ENCODE measurements around the gene ZNF677. TPM values are rescaled to one million over a fixed set of nuclear protein-coding genes. Genes with fewer than 3 reads are reported as not detected.
"Not testable (repeated sequence)": the region's sequence is repeated elsewhere in the genome, so short reads cannot be mapped to it uniquely, and the experiment has no call there.

Gene ZNF677
- total and polyA plus RNA-seq, 9 of the 15 experiments (the other 6 are each of a cell fraction or from before 2014, with no cell fraction given) = 1.5 to 2.3 (median 1.8) TPM

DNA sequence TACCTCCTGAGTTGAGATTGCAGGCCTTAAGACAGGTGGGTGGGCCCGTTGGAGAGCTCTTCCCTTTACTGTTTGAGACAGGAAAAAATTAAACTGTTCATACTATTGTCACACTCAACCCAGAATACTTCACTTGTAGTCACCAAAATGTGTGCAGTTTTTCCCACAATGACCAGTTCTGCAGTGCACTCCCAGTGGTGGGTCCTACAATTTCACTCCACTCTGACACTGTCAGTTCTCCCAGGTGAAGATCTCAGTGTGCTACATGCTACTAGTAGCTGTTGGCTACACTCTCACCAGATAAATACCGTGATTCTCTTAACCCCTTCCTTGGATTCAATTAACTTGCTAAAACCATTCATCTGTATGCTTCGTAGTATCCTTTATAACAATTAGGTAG, 64.4 kb downstream of the ZNF677 start:
- intact Hi-C loops (cut with micrococcal nuclease) = no loop called here
- H3K4me3 ChIP-seq = no peak overlapping the region
- H4K20me1 ChIP-seq (replicated peaks; ENCODE audit: control insufficient read depth, insufficient read depth, low read length) = no peaks in the 10 kb centered on the region
- peak; percentile 69; the same call in 1 of the 2 replicates for TF ChIP-seq ZNF75A (CRISPR knock-in tag; IDR thresholded peaks at IDR 0.05)
- TF ChIP-seq CSDE1 (IDR thresholded peaks at IDR 0.05) = no peak
- peaks cover 0 to 8% of the 10 kb centered on the region in 2 experiments; a peak in 3 of 5 replicates for H3K4me1 ChIP-seq (replicated peaks in 1 of 2; ENCODE audit: control insufficient read depth in 2 of 2, insufficient read depth in 2 of 2, low read length in 2 of 2)
- ChIA-PET CTCF (ENCODE audit: low intra/inter-chr PET ratio) (no interaction called here), POLR2A (interaction anchor here (0.6 to 1.1 kb wide), 2 partner anchors 9 to 291 kb away, joined by 3 read pairs; no protein-coding TSS in a partner anchor)
- H3K27me3 ChIP-seq (ENCODE audit: control insufficient read depth in 2 of 2, insufficient read depth in 2 of 2, low read length in 2 of 2) = no peaks in the 10 kb centered on the region
- no peak for FAIRE-seq
- H3K9ac ChIP-seq (ENCODE audit: insufficient read depth in 1 of 2, low read depth in 2 of 2, low read length in 2 of 2) = no peak overlapping the region
- 48% methylated on average over 3 of the region's 3 CpGs for WGBS (ENCODE audit: insufficient coverage, low coverage, missing lambda C conversion rate)
- no peak for ATAC-seq
- H2AFZ ChIP-seq (ENCODE audit: low read depth, low read length) = no peak overlapping the region
- peaks cover 3% of the 10 kb centered on the region; the same call in 1 of the 3 replicates for H3K79me2 ChIP-seq (ENCODE audit: control insufficient read depth, insufficient read depth, low read length)
- no peak overlapping the region for H3K27ac ChIP-seq (ENCODE audit: extremely low read depth, low read depth, low read length)
- H3K4me2 ChIP-seq (ENCODE audit: insufficient read depth, low read length) = no peak overlapping the region
- in situ Hi-C loops (cut with MboI) = loop anchor here (10.0 kb wide), 1 partner anchor 555 kb away; no protein-coding TSS in a partner anchor
- H3K9me1 ChIP-seq (ENCODE audit: control insufficient read depth, insufficient read depth, low read length) = no peaks in the 10 kb centered on the region
- peaks cover 7% of the 10 kb centered on the region for H3K9me3 ChIP-seq (replicated peaks; ENCODE audit: control insufficient read depth, insufficient read depth, low read depth, low read length)
- no peak for DNase-seq (ENCODE audit: extremely low read depth in 1 of 4, low spot score in 3 of 4)
- BruUV-seq (replicated peaks) = no TSS peak
- H3K36me3 ChIP-seq (ENCODE audit: control insufficient read depth, insufficient read depth, low read length) = peaks cover 11% of the 10 kb centered on the region; the same call in 2 of the 3 replicates

DNA sequence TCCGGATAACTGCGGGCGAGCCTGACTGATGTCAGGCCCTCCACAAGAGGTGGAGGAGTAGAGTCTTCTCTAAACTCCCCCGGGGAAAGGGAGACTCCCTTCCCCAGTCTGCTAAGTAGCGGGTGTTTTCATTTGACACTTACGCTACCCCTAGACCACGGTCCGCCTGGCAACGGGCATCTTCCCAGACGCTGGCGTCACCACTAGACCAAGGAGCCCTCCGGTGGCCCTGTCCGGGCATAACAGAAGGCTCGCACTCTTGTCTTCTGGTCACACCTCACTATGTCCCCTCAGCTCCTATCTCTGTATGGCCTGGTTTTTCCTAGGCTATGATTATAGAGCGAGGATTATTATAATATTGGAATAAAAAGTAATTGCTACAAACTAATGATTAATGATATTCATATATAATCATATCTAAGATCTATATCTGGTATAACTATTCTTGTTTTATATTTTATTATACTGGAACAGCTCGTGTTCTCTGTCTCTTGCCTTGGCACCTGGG, 64.9 kb downstream of the ZNF677 start:
- H4K20me1 ChIP-seq (replicated peaks; ENCODE audit: control insufficient read depth, insufficient read depth, low read length); CTCF ChIA-PET (ENCODE audit: low intra/inter-chr PET ratio); FAIRE-seq; H3K9me3 ChIP-seq (replicated peaks; ENCODE audit: control insufficient read depth, insufficient read depth, low read depth, low read length); ATAC-seq; H3K4me1 ChIP-seq (replicated peaks in 1 of 2; ENCODE audit: control insufficient read depth in 2 of 2, insufficient read depth in 2 of 2, low read length in 2 of 2); H3K27me3 ChIP-seq (ENCODE audit: control insufficient read depth in 2 of 2, insufficient read depth in 2 of 2, low read length in 2 of 2); DNase-seq (ENCODE audit: extremely low read depth in 1 of 4, low spot score in 3 of 4); intact Hi-C loops (cut with micrococcal nuclease); H3K4me3 ChIP-seq; H3K9ac ChIP-seq (ENCODE audit: insufficient read depth in 1 of 2, low read depth in 2 of 2, low read length in 2 of 2); H3K27ac ChIP-seq (ENCODE audit: extremely low read depth, low read depth, low read length); BruUV-seq (replicated peaks); H2AFZ ChIP-seq (ENCODE audit: low read depth, low read length); H3K79me2 ChIP-seq (ENCODE audit: control insufficient read depth, insufficient read depth, low read length); H3K4me2 ChIP-seq (ENCODE audit: insufficient read depth, low read length); H3K9me1 ChIP-seq (ENCODE audit: control insufficient read depth, insufficient read depth, low read length): not testable (repeated sequence)
- in situ Hi-C loops (cut with MboI) = loop anchor here (10.0 kb wide), 1 partner anchor 555 kb away; no protein-coding TSS in a partner anchor
- H3K36me3 ChIP-seq (ENCODE audit: control insufficient read depth, insufficient read depth, low read length) = peaks cover 11% of the 10 kb centered on the region; the same call in 2 of the 3 replicates
- WGBS (ENCODE audit: insufficient coverage, low coverage, missing lambda C conversion rate) = 77% methylated on average over 9 of the region's 16 CpGs
- POLR2A ChIA-PET = interaction anchor here (0.6 to 1.1 kb wide), 2 partner anchors 8 to 290 kb away, joined by 3 read pairs; no protein-coding TSS in a partner anchor

Other genes with a start within 250 kb of the ZNF677 start
Only the 7 nearest of the 13 such genes appear.
- gene ZNF415, start 122.0 kb downstream of the ZNF677 start, total RNA-seq (2014; rRNA removed) = 0.16 TPM in 1 of 2 replicates, not detected in the other
- 0.10 and 0.18 TPM in 2 replicates for gene ZNF415, start 122.0 kb downstream of the ZNF677 start, total RNA-seq (2014; rRNA removed; fragmentation: Illumina TruSeq; extraction: Trizol)
- 0.14 and 0.30 TPM in 2 replicates for gene ZNF415, start 122.0 kb downstream of the ZNF677 start, total RNA-seq (2015; rRNA removed; fragmentation: Illumina TruSeq; extraction: Trizol)
- 0.44 and 0.45 TPM in 2 replicates for gene ZNF415, start 122.0 kb downstream of the ZNF677 start, total RNA-seq (2021)
- gene ZNF415, start 122.0 kb downstream of the ZNF677 start, polyA plus RNA-seq (2011; rRNA removed) = 0.14 and 0.34 TPM in 2 replicates
- gene ZNF415, start 122.0 kb downstream of the ZNF677 start, polyA plus RNA-seq (2014; fragmentation: Illumina TruSeq; extraction: Trizol) = 0.11 and 0.12 TPM in 2 replicates
- under 1 TPM in 1 of 2 experiments, not detected in 1; 0.06 TPM for gene ZNF415, start 122.0 kb downstream of the ZNF677 start, polyA plus RNA-seq (2014; fragmentation: Nextera tagmentation; extraction: Ambion mirVana)
- gene ZNF415, start 122.0 kb downstream of the ZNF677 start, polyA plus RNA-seq (2014; rRNA removed) = 0.82 TPM in 1 of 2 replicates, not detected in the other
- gene ZNF347, start 95.8 kb downstream of the ZNF677 start, total RNA-seq (2014; rRNA removed) = 3.8 and 5.0 TPM in 2 replicates
- 14.6 and 15.7 TPM in 2 replicates for gene ZNF347, start 95.8 kb downstream of the ZNF677 start, total RNA-seq (2014; rRNA removed; fragmentation: Illumina TruSeq; extraction: Trizol)
- 9.1 TPM in 2 replicates for gene ZNF347, start 95.8 kb downstream of the ZNF677 start, total RNA-seq (2015; rRNA removed; fragmentation: Illumina TruSeq; extraction: Trizol)
- gene ZNF347, start 95.8 kb downstream of the ZNF677 start, total RNA-seq (2021) = 7.4 and 8.8 TPM in 2 replicates
- 4.6 and 9.2 TPM in 2 replicates for gene ZNF347, start 95.8 kb downstream of the ZNF677 start, polyA plus RNA-seq (2011; rRNA removed)
- gene ZNF347, start 95.8 kb downstream of the ZNF677 start, polyA plus RNA-seq (2014; fragmentation: Illumina TruSeq; extraction: Trizol) = 6.6 and 7.1 TPM in 2 replicates
- 1 to 10 TPM; 3.5 to 5.2 TPM for gene ZNF347, start 95.8 kb downstream of the ZNF677 start, polyA plus RNA-seq (2014; fragmentation: Nextera tagmentation; extraction: Ambion mirVana)
- 5.3 and 5.5 TPM in 2 replicates for gene ZNF347, start 95.8 kb downstream of the ZNF677 start, polyA plus RNA-seq (2014; rRNA removed)
- gene ZNF665, start 61.5 kb downstream of the ZNF677 start, total RNA-seq (2014; rRNA removed) = 1.4 and 1.9 TPM in 2 replicates
- 4.3 and 4.9 TPM in 2 replicates for gene ZNF665, start 61.5 kb downstream of the ZNF677 start, total RNA-seq (2014; rRNA removed; fragmentation: Illumina TruSeq; extraction: Trizol)
- gene ZNF665, start 61.5 kb downstream of the ZNF677 start, total RNA-seq (2015; rRNA removed; fragmentation: Illumina TruSeq; extraction: Trizol) = 2.4 and 2.6 TPM in 2 replicates
- gene ZNF665, start 61.5 kb downstream of the ZNF677 start, total RNA-seq (2021) = 1.9 and 2.2 TPM in 2 replicates
- gene ZNF665, start 61.5 kb downstream of the ZNF677 start, polyA plus RNA-seq (2011; rRNA removed) = 5.3 and 7.6 TPM in 2 replicates
- gene ZNF665, start 61.5 kb downstream of the ZNF677 start, polyA plus RNA-seq (2014; fragmentation: Illumina TruSeq; extraction: Trizol) = 4.3 and 6.2 TPM in 2 replicates
- 1 to 10 TPM; 2.8 to 3.6 TPM for gene ZNF665, start 61.5 kb downstream of the ZNF677 start, polyA plus RNA-seq (2014; fragmentation: Nextera tagmentation; extraction: Ambion mirVana)
- 1.8 and 2.1 TPM in 2 replicates for gene ZNF665, start 61.5 kb downstream of the ZNF677 start, polyA plus RNA-seq (2014; rRNA removed)
- gene VN1R2, start 3.4 kb upstream of the ZNF677 start, total RNA-seq (2014; rRNA removed) = not detected in 2 replicates
- not detected in 2 replicates for gene VN1R2, start 3.4 kb upstream of the ZNF677 start, total RNA-seq (2014; rRNA removed; fragmentation: Illumina TruSeq; extraction: Trizol)
- gene VN1R2, start 3.4 kb upstream of the ZNF677 start, total RNA-seq (2015; rRNA removed; fragmentation: Illumina TruSeq; extraction: Trizol) = not detected in 2 replicates
- gene VN1R2, start 3.4 kb upstream of the ZNF677 start, total RNA-seq (2021) = not detected in 2 replicates
- not detected in 2 replicates for gene VN1R2, start 3.4 kb upstream of the ZNF677 start, polyA plus RNA-seq (2011; rRNA removed)
- gene VN1R2, start 3.4 kb upstream of the ZNF677 start, polyA plus RNA-seq (2014; fragmentation: Illumina TruSeq; extraction: Trizol) = not detected in 2 replicates
- gene VN1R2, start 3.4 kb upstream of the ZNF677 start, polyA plus RNA-seq (2014; fragmentation: Nextera tagmentation; extraction: Ambion mirVana) = not detected
- gene VN1R2, start 3.4 kb upstream of the ZNF677 start, polyA plus RNA-seq (2014; rRNA removed) = not detected in 2 replicates
- gene VN1R4, start 12.8 kb upstream of the ZNF677 start, total RNA-seq (2014; rRNA removed) = not detected in 2 replicates
- gene VN1R4, start 12.8 kb upstream of the ZNF677 start, total RNA-seq (2014; rRNA removed; fragmentation: Illumina TruSeq; extraction: Trizol) = not detected in 2 replicates
- gene VN1R4, start 12.8 kb upstream of the ZNF677 start, total RNA-seq (2015; rRNA removed; fragmentation: Illumina TruSeq; extraction: Trizol) = not detected in 2 replicates
- gene VN1R4, start 12.8 kb upstream of the ZNF677 start, total RNA-seq (2021) = not detected in 2 replicates
- not detected in 2 replicates for gene VN1R4, start 12.8 kb upstream of the ZNF677 start, polyA plus RNA-seq (2011; rRNA removed)
- gene VN1R4, start 12.8 kb upstream of the ZNF677 start, polyA plus RNA-seq (2014; fragmentation: Illumina TruSeq; extraction: Trizol) = not detected in 2 replicates
- not detected for gene VN1R4, start 12.8 kb upstream of the ZNF677 start, polyA plus RNA-seq (2014; fragmentation: Nextera tagmentation; extraction: Ambion mirVana)
- gene VN1R4, start 12.8 kb upstream of the ZNF677 start, polyA plus RNA-seq (2014; rRNA removed) = not detected in 2 replicates
- gene ZNF845, start 78.9 kb upstream of the ZNF677 start, total RNA-seq (2014; rRNA removed) = 4.1 and 4.8 TPM in 2 replicates
- 13.2 and 15.8 TPM in 2 replicates for gene ZNF845, start 78.9 kb upstream of the ZNF677 start, total RNA-seq (2014; rRNA removed; fragmentation: Illumina TruSeq; extraction: Trizol)
- 9.3 and 10.8 TPM in 2 replicates for gene ZNF845, start 78.9 kb upstream of the ZNF677 start, total RNA-seq (2015; rRNA removed; fragmentation: Illumina TruSeq; extraction: Trizol)
- gene ZNF845, start 78.9 kb upstream of the ZNF677 start, total RNA-seq (2021) = 5.8 and 6.7 TPM in 2 replicates
- 6.0 and 8.9 TPM in 2 replicates for gene ZNF845, start 78.9 kb upstream of the ZNF677 start, polyA plus RNA-seq (2011; rRNA removed)
- gene ZNF845, start 78.9 kb upstream of the ZNF677 start, polyA plus RNA-seq (2014; fragmentation: Illumina TruSeq; extraction: Trizol) = 6.4 and 7.1 TPM in 2 replicates
- gene ZNF845, start 78.9 kb upstream of the ZNF677 start, polyA plus RNA-seq (2014; fragmentation: Nextera tagmentation; extraction: Ambion mirVana) = 1 to 10 TPM; 1.9 to 3.9 TPM
- gene ZNF845, start 78.9 kb upstream of the ZNF677 start, polyA plus RNA-seq (2014; rRNA removed) = 2.9 and 3.2 TPM in 2 replicates
- gene ZNF525, start 110.8 kb upstream of the ZNF677 start, total RNA-seq (2014; rRNA removed) = 4.1 and 6.9 TPM in 2 replicates
- gene ZNF525, start 110.8 kb upstream of the ZNF677 start, total RNA-seq (2014; rRNA removed; fragmentation: Illumina TruSeq; extraction: Trizol) = 11.0 and 12.0 TPM in 2 replicates
- 5.7 and 6.7 TPM in 2 replicates for gene ZNF525, start 110.8 kb upstream of the ZNF677 start, total RNA-seq (2015; rRNA removed; fragmentation: Illumina TruSeq; extraction: Trizol)
- gene ZNF525, start 110.8 kb upstream of the ZNF677 start, total RNA-seq (2021) = 6.5 and 6.7 TPM in 2 replicates
- 6.4 and 10.8 TPM in 2 replicates for gene ZNF525, start 110.8 kb upstream of the ZNF677 start, polyA plus RNA-seq (2011; rRNA removed)
- gene ZNF525, start 110.8 kb upstream of the ZNF677 start, polyA plus RNA-seq (2014; fragmentation: Illumina TruSeq; extraction: Trizol) = 6.5 and 7.0 TPM in 2 replicates
- 1 to 10 TPM; 1.5 to 2.5 TPM for gene ZNF525, start 110.8 kb upstream of the ZNF677 start, polyA plus RNA-seq (2014; fragmentation: Nextera tagmentation; extraction: Ambion mirVana)
- gene ZNF525, start 110.8 kb upstream of the ZNF677 start, polyA plus RNA-seq (2014; rRNA removed) = 4.5 and 5.4 TPM in 2 replicates